ENCODE data around the gene IL27RA.

- TF ChIP-seq POLR2A (IDR thresholded peaks at IDR 0.05) = no peak
- peak; percentile 18 to 54 (median 33) for TF ChIP-seq CTCF (IDR thresholded peaks at IDR 0.05)
These were observed 27.5 kb downstream of the IL27RA start for GRCh38 chr19:14059093-14059480.
